Measurements from ENCODE around the gene TCF3.
A peak's percentile ranks its signal among the peaks of the same experiment; 100 is the strongest.

Gene TCF3

DNA sequence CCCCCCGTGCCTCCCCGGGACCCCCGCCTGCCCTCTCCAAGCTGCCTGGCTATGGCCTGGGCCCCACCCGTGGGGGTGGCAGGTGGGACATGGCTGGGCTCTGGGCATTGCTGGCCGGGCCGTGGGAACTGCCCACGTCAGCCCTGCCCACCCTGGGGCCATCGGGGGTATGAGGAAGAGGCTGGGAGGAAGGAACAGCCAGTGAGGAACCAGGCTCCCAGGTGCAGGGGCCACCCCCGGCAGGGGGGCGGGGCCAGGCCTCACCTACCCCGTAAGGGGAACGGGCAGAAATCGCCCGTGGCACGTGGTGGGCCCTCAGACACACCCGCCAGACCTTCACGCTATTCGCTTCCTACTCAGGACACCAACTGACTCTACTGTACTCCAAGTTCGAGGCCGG is 22.4 kb downstream of the TCF3 start:
- H3K27ac ChIP-seq = no peak overlapping the region
- TF ChIP-seq ZFX (IDR thresholded peaks at IDR 0.05; ENCODE audit: borderline replicate concordance) = no peak
- TF ChIP-seq, protein P1, sequence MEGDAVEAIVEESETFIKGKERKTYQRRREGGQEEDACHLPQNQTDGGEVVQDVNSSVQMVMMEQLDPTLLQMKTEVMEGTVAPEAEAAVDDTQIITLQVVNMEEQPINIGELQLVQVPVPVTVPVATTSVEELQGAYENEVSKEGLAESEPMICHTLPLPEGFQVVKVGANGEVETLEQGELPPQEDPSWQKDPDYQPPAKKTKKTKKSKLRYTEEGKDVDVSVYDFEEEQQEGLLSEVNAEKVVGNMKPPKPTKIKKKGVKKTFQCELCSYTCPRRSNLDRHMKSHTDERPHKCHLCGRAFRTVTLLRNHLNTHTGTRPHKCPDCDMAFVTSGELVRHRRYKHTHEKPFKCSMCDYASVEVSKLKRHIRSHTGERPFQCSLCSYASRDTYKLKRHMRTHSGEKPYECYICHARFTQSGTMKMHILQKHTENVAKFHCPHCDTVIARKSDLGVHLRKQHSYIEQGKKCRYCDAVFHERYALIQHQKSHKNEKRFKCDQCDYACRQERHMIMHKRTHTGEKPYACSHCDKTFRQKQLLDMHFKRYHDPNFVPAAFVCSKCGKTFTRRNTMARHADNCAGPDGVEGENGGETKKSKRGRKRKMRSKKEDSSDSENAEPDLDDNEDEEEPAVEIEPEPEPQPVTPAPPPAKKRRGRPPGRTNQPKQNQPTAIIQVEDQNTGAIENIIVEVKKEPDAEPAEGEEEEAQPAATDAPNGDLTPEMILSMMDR (IDR thresholded peaks at IDR 0.05) = no peak

DNA sequence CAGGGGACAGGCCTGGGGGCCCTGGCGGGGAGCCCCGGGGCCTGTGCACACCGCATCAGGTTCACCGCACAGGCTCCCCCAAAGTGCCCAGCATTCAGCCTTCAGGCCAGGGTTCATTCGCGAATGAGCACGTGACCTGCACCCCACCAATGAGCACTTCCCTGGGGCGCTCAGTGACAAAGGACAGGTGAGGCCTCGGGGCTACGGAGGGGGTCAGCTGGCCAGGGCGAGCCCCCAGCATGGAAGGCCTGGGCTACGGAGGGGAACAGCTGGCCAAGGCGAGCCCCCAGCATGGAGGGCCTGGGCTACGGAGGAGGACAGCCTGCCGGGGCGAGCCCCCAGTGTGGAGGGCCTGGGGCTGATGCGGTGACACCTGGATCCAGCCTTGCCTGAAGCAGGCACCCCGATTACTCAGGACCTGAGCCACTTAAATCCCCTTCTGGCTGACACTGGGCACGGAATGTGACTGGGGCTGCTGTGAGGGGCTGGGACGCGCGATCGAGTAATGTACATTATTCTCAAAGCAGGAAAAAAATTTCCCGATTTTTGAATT is 23.1 kb downstream of the TCF3 start:
- no peak overlapping the region for H3K27ac ChIP-seq
- TF ChIP-seq, protein P1 (IDR thresholded peaks at IDR 0.05) = no peak
- TF ChIP-seq ZFX (IDR thresholded peaks at IDR 0.05; ENCODE audit: borderline replicate concordance) = no peak

DNA sequence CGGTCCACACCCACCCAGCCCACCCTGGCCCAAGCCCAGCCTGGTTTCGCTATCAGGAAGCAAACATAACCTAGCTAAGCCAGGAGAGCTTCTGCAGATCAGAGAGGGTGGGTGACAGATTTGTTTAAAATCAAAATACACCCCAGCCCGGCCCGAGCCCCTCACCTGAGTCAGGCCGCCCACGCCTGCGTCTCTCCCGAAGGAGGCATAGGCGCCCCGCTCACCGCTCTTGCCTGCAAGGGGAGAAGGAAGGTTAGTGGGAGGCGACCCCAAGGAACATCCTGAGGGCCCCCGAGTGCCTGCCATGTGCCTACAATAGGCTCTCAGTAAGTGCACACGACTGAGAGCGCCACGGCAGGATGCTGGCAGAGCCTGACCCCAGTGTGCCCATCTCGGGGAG is 25.2 kb downstream of the TCF3 start:
- no peak overlapping the region for H3K27ac ChIP-seq

DNA sequence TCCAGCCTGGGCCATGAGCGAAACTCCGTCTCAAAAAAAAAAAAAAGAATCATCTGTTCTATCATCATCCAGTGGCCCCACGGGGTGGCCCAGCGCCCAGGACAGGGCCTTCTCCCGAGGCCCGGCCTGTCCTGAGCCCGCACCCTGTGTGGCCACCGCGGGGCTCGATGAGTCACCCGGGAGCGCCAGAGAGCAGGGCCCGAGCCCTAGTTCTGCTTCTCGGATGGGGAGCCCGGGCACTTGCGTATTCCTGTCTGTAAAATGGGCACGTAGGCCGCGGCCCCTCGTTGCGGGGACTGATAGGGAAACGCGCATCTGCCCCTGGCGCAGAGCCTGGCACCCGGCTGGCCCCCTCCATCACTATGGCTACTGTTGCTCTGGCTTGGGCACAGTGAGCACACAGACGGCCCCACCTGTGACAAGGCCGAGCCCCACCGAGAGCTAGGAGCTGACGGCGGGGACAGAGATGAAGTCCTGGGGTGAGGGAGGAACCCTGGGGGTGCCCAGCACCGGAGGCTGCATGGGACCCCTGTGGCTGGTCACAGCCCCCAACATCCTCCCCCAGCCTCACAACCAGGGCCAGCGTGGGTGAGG is 25.9 kb downstream of the TCF3 start:
- no peak for TF ChIP-seq ZFX (IDR thresholded peaks at IDR 0.05; ENCODE audit: borderline replicate concordance)
- TF ChIP-seq, protein P1 (IDR thresholded peaks at IDR 0.05) = no peak
- H3K27ac ChIP-seq = no peak overlapping the region

More for the DNA sequence above, 25.2 kb downstream of the TCF3 start:
- no peak for TF ChIP-seq ZFX (IDR thresholded peaks at IDR 0.05; ENCODE audit: borderline replicate concordance)
- TF ChIP-seq, protein P1 (IDR thresholded peaks at IDR 0.05) = no peak

DNA sequence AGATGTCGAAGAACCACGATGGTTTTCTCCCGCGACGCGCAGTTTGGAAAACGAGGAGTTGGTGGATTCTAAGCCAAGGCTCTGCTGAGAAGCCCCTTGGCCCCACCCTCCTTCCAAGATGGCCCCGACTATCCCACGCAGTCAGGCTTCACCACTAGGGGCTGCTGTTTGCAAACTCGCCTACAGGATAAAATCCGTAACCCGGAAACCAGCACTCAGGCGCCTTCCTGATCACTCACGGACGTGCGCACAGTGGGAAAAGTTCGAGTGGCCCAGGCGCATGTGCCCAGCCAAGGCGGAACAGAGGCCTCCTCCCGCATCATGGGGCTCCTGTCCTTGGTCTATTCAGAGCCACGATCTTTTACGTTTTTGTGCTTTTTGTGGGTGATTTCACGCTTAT is 28.0 kb downstream of the TCF3 start:
- no peak overlapping the region for H3K27ac ChIP-seq

DNA sequence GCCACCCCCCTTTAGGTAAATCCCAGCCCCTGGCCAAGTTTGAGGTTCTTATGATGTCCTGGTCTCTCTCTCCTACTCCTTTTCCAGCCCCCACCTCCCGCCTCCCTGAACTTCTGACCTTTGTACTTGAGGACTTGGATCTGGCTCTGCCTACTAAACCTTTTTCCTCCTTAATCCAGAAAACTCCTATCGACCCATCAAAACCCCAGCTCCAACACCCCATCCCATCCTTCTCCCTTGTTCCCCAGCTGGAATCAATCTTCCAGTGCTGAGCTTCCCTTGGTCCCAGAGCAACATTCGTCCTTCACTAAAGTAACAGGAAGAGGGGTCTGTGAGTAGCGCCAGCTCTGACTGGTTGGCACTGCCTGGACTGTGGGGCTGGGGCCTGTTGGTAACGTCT is 29.9 kb downstream of the TCF3 start:
- no peak overlapping the region for H3K27ac ChIP-seq
- no peak for TF ChIP-seq ZFX (IDR thresholded peaks at IDR 0.05; ENCODE audit: borderline replicate concordance)

More for the DNA sequence above, 28.0 kb downstream of the TCF3 start:
- TF ChIP-seq, protein P1 (IDR thresholded peaks at IDR 0.05) = peak; percentile 77
- no peak for TF ChIP-seq ZFX (IDR thresholded peaks at IDR 0.05; ENCODE audit: borderline replicate concordance)

DNA sequence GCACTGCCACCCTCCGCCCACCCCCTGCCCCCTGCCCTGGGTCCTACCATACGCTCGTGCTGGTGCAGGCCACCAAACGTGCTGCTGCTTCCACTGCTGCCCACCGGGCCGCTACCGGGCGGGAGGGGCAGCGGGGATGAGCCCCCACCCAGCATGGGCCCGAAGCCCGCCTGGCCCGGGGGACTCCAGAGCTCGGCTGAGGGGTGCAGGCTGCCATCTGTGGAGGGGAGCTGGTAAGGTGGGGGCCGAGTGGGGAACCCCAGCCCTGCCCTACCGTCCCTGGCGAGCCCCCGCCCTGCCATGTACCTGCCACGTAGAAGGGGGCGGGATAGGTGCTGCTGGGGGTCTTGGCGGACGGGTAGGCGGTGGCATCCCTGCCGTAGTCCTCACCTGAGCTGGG is 30.4 kb downstream of the TCF3 start:
- no peak overlapping the region for H3K27ac ChIP-seq
- TF ChIP-seq, protein P1 (IDR thresholded peaks at IDR 0.05) = no peak
- no peak for TF ChIP-seq ZFX (IDR thresholded peaks at IDR 0.05; ENCODE audit: borderline replicate concordance)

DNA sequence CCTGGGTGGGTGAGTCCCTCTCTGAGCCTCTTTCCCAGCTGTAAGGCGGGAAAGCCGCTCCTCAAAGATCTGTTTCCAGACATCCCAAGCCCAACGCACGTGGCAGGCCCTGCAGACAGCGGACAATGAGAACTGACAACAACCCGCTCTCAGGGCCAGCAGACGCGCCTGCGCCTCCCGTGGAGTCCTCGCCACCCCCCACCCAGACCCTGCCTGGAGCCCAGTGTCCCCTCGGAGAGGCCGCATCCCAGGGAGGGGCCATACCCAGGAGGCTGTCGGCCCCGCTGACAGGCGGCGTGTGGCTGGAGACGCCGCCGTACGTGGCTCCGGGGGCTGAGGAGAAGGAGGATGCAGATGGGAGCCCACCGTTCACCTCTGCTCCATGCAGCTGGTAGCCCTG is 30.8 kb downstream of the TCF3 start:
- TF ChIP-seq ZFX (IDR thresholded peaks at IDR 0.05; ENCODE audit: borderline replicate concordance) = no peak
- TF ChIP-seq, protein P1 (IDR thresholded peaks at IDR 0.05) = no peak
- no peak overlapping the region for H3K27ac ChIP-seq

Measured in 22Rv1 (cell line).